HG02852 (cell line): Measurements from ENCODE around the gene TEX2.
"Not testable (repeated sequence)": the region's sequence is repeated elsewhere in the genome, so short reads cannot be mapped to it uniquely, and the experiment has no call there.

ENCODE experiments used
- ATAC-seq: cut with Tn5 transposase; IDR thresholded peaks from one replicate; pipeline ENCODE4 v1.9.1; 2021; ENCODE audit warnings: mild to moderate bottlenecking, moderate library complexity; ENCODE audit not compliant: unreplicated experiment

TEX2 gene

DNA sequence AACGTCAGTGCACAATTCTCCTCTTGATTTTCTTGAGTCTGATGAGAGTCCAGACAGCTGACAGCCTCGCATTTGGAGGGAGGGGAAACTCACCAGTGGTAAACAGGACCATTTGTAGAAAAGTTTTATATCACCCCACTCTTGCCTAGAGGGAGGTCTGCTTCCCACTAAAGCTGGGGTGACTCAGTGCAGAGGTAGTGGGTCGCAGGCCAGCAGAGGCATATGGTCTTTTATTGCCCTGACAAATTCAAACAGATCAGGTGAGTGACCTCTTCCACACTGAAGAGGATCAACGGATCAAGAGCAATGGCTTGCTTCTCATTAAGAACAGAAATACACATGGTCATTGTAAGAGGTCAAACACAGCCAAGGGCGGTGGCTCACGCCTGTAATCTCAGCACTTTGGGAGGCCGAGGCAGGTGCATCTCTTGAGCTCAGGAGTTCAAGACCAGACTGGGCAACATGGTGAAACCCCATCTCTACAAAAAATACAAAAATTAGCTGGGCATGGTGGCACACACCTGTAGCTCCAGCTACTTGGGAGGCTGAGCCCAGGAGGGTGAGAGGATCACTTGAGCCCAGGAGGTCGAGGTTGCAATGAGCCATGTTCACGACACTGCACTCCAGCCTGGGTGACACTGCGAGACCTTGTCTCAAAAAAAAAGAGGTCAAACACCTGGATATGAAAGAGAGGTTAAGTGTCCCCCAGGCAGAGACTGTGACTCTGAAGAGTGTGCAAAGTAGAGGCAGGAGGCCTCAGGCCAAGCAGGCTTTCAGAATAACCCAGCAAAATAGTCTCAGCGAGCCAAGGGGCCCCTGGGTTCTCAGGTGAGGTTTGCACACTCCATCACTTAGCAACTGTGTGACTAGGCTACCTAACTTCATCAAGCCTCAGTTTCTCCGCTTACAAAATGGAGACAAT lies 76.6 kb downstream of the TEX2 start:
- ATAC-seq: no peak

GRCh38 chr17:64185557-64185956 lies 77.5 kb downstream of the TEX2 start:
- not testable (repeated sequence) for ATAC-seq

DNA sequence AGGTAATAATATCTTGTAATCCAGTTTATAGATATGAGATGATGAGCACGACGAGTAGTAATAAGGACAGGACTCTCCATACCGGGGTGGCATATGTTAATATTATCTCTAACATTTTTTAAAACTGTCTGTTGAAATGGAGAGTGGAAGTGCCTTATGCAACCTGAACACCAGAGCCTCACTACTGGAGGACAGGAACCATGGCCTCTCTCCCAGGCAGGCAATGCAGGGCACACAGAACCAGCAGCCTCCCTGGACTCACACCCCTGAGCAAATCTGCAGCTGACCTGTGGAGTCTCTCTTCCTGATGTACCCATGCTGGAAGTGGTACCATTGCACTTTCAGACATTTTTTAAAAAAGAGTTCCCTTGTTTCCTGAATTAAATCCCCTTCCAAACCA lies 78.0 kb downstream of the TEX2 start:
- no peak for ATAC-seq

GRCh38 chr17:64183815-64184214 lies 79.2 kb downstream of the TEX2 start:
- no peak for ATAC-seq

DNA sequence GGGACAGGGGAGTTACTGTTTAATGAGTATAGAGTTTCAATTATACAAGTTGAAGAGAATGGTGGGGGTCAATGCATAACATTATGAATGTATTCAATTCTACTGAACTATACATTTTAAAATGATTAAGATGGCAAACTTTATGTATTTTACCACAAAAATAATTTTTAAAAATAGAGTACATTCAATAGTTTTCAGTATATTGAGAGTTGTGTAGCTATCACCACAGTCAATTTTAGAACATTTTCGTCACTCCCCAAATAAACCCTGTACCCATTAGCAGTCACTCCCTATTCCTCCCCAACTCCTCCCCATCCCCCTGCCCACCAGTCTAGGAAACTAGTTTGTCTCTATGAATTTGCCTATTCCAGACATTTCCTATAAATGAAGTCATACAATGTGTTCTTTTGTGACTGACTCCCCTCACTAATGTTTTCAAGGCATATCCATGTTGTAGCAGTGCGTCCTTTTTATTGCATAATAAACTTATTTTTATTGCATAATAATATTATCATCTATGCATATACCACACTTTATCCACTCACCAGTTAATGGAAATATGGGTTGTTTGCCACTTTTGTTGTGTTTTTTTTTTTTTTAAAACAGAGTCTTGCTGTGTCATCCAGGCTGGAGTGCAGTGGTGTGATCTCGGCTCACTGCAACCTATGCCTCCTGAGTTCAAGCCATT lies 80.6 kb downstream of the TEX2 start:
- ATAC-seq: no peak

- ATAC-seq: no peak
Observed at GRCh38 chr17:64180089-64181073, 82.7 kb downstream of the TEX2 start.

- ATAC-seq: not testable (repeated sequence)
Observed at GRCh38 chr17:64179024-64179423, 84.0 kb downstream of the TEX2 start.

GRCh38 chr17:64178011-64178825 lies 84.8 kb downstream of the TEX2 start:
- ATAC-seq: no peak

- no peak for ATAC-seq
Observed at GRCh38 chr17:64177311-64178010, 85.6 kb downstream of the TEX2 start.

DNA sequence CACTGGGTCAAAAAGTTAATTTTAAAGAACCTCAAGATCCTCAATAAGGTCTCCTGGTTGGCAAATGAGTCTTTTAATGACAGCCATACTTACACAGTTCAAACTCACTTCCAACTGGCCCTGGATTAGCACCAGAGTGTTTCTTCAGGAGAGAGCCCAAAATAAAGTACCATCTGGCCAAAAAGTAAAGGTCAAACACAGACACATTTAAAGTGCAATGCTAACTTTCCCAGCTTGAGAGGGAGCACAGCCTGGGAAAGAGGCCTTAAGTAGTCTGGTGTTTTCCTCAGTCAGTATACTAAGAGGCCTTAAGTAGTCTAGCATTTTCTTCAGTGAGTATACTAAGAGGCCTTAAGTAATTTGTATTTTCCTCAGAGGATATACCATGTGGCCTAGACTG lies 86.5 kb downstream of the TEX2 start:
- ATAC-seq: no peak

- ATAC-seq: no peak
Observed at GRCh38 chr17:64174686-64175456, 88.2 kb downstream of the TEX2 start.

DNA sequence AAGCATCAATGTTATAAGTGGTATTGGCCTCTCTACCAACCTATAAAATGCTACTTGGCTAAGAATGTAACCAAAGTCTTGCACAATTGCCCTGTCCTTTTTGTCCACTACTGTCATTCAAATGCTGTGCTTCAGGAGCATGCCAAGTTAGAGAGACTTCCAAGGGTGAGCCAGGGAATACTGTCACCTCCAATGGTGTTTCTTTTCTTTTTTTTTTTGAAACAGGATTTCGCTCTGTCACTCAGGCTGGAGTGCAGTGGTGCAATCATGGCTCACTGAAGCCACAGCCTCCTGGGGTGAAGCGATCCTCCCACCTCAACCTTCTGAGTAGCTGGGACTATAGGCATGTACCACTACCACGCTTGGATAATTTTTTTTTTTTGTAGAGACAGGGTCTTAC lies 89.4 kb downstream of the TEX2 start:
- ATAC-seq: no peak

DNA sequence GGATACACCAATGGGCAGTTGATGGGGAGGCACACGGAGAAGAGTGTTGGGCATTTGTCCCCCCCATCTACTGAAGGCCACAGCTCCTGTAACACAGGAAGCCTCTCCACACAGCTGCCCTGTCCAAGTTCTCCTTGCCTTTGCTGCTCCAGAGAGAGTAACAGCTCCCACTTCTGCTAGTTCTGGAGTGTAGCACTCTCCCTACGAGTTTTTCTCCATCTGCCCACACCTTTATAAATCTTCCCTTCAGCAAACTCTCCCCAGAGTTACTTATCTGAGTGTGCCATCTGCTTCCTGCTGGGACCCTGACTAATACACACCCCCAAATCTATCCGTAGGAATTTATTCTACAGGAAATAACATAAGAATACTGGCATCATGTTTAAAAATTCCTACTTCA lies 90.5 kb downstream of the TEX2 start:
- no peak for ATAC-seq

DNA sequence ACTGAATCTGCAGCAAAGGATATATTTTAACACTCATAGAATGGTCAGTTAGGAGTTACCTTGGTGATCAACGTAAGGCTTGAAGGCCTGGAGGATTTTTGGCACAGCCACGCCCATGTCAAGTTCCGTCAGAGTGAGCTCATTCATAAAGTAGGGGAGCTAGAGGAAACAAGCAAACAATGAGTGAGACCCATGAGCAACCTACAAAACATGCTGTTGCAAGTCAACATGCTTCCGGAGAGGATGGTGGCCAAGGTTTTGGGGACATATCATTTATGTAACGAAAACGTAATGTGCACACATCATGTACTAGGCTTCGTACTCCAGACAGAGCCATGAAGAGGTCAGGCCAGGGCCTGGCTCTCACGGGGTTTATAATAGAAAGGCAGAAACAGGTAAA lies 92.0 kb downstream of the TEX2 start:
- ATAC-seq: no peak

- ATAC-seq: no peak
Observed at GRCh38 chr17:64170286-64170685, 92.8 kb downstream of the TEX2 start.

DNA sequence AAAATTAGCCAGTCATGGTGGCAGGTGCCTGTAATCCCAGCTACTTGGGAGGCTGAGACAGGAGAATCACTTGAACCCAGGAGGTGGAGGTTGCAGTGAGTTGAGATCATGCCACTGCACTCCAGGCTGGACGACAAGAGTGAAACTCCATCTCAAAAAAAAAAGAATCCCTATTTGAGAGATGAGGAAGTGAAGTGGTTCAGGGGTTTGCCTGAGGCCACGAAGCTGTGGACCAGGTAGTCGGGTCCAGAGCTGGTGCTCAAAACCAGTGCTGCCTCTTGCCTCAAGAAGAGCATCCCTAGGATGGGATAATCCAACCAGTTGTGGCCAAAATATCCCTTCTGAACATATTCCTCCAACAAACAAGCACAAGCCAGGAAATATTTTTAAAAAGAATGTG lies 95.4 kb downstream of the TEX2 start:
- ATAC-seq: not testable (repeated sequence)

GRCh38 chr17:64166876-64167275 lies 96.2 kb downstream of the TEX2 start:
- ATAC-seq: no peak

- no peak for ATAC-seq
Observed at GRCh38 chr17:64165347-64165746, 97.7 kb downstream of the TEX2 start.
